Activated T-cell treated with anti-CD3 and anti-CD28 coated beads, Interleukin-2, amount 50 U/mL, for 24 hours (primary cell): Measurements from ENCODE around the gene CROT.
"Not testable (repeated sequence)": the region's sequence is repeated elsewhere in the genome, so short reads cannot be mapped to it uniquely, and the experiment has no call there.

Experiments used
- DNase-seq: peaks from one replicate; pipeline ENCODE4 v3.0.0-alpha.2; 2020
- H3K27ac Mint-ChIP-seq: 2 replicates; pipeline ENCODE4 v1.8.0; 2020; ENCODE audit warnings: mild to moderate bottlenecking, mixed read lengths
- H3K27me3 Mint-ChIP-seq: 2 replicates; pipeline ENCODE4 v1.8.0; 2020; ENCODE audit warnings: mixed read lengths
- H3K36me3 Mint-ChIP-seq: 2 replicates; pipeline ENCODE4 v1.8.0; 2020; ENCODE audit warnings: low read depth, mixed read lengths
- H3K4me1 Mint-ChIP-seq: 2 replicates; pipeline ENCODE4 v1.8.0; 2020; ENCODE audit warnings: low read depth, mixed read lengths
- H3K4me3 Mint-ChIP-seq: 2 replicates; pipeline ENCODE4 v1.8.0; 2020; ENCODE audit warnings: mild to moderate bottlenecking, moderate library complexity, mixed read lengths
- H3K9me3 Mint-ChIP-seq: 2 replicates; pipeline ENCODE4 v1.8.0; 2020; ENCODE audit warnings: mixed read lengths

CROT gene

GRCh38 chr7:87345166-87345927 is at the start of gene CROT:
Gene CROT, plus strand, starts transcription at chr7:87345664. Its CDS starts 3,405 bp downstream, at chr7:87349069.
- Mint-ChIP-seq H3K27me3 (no peaks in the 10 kb centered on the region), H3K4me3 (peak within 1 kb of the TSS; percentile 92), H3K9me3 (no peaks in the 10 kb centered on the region), H3K36me3 (peaks cover 45% of the 10 kb centered on the region), H3K27ac (peak within 1 kb of the TSS; percentile 89), H3K4me1 (peaks cover 43% of the 10 kb centered on the region)
- peak; percentile 96 for DNase-seq

- no peaks in the 10 kb centered on the region for H3K4me1 Mint-ChIP-seq
- peaks cover 10% of the 10 kb centered on the region for H3K9me3 Mint-ChIP-seq
- H3K36me3 Mint-ChIP-seq, result no peaks in the 10 kb centered on the region
Measured at GRCh38 chr7:87300756-87301155, 44.7 kb upstream of the CROT start.

GRCh38 chr7:87310790-87311419 is 34.6 kb upstream of the CROT start:
- Mint-ChIP-seq H3K27ac (no peak overlapping the region), H3K27me3 (peaks cover 11% of the 10 kb centered on the region), H3K4me3 (no peak overlapping the region), H3K36me3 (no peaks in the 10 kb centered on the region), H3K9me3 (no peaks in the 10 kb centered on the region), H3K4me1 (no peaks in the 10 kb centered on the region)
- DNase-seq, result no peak

More at GRCh38 chr7:87300756-87301155, 44.7 kb upstream of the CROT start:
- peaks cover 16% of the 10 kb centered on the region for H3K27me3 Mint-ChIP-seq
- H3K4me3 Mint-ChIP-seq, result no peak overlapping the region
- no peak overlapping the region for H3K27ac Mint-ChIP-seq
- no peak for DNase-seq

- peaks cover 3% of the 10 kb centered on the region for H3K27me3 Mint-ChIP-seq
- peak; percentile 57 for DNase-seq
- H3K9me3 Mint-ChIP-seq, result no peaks in the 10 kb centered on the region
- no peaks in the 10 kb centered on the region for H3K36me3 Mint-ChIP-seq
- H3K4me3 Mint-ChIP-seq, result no peak overlapping the region
- H3K4me1 Mint-ChIP-seq, result peaks cover 11% of the 10 kb centered on the region
- no peak overlapping the region for H3K27ac Mint-ChIP-seq
Measured at GRCh38 chr7:87312215-87312865, 33.1 kb upstream of the CROT start.

GRCh38 chr7:87316097-87316700 is 29.3 kb upstream of the CROT start:
- no peak for DNase-seq
- Mint-ChIP-seq H3K36me3 (no peaks in the 10 kb centered on the region), H3K9me3 (no peaks in the 10 kb centered on the region), H3K4me3 (no peak overlapping the region), H3K27me3 (peaks cover 3% of the 10 kb centered on the region), H3K4me1 (peaks cover 26% of the 10 kb centered on the region), H3K27ac (no peak overlapping the region)

- peaks cover 3% of the 10 kb centered on the region for H3K27me3 Mint-ChIP-seq
- H3K4me1 Mint-ChIP-seq, result peaks cover 26% of the 10 kb centered on the region
- H3K4me3 Mint-ChIP-seq, result no peak overlapping the region
- no peaks in the 10 kb centered on the region for H3K9me3 Mint-ChIP-seq
- H3K27ac Mint-ChIP-seq, result no peak overlapping the region
- DNase-seq, result no peak
- peaks cover 1% of the 10 kb centered on the region for H3K36me3 Mint-ChIP-seq
Measured at GRCh38 chr7:87316846-87317552, 28.5 kb upstream of the CROT start.

GRCh38 chr7:87317691-87318245 is 27.7 kb upstream of the CROT start:
- H3K4me3 Mint-ChIP-seq, result no peak overlapping the region
- H3K9me3 Mint-ChIP-seq, result no peaks in the 10 kb centered on the region
- H3K27me3 Mint-ChIP-seq, result peaks cover 3% of the 10 kb centered on the region
- H3K36me3 Mint-ChIP-seq, result peaks cover 1% of the 10 kb centered on the region
- H3K4me1 Mint-ChIP-seq, result peaks cover 26% of the 10 kb centered on the region
- no peak for DNase-seq
- no peak overlapping the region for H3K27ac Mint-ChIP-seq

- Mint-ChIP-seq H3K4me3 (no peak overlapping the region), H3K4me1 (peaks cover 26% of the 10 kb centered on the region), H3K36me3 (peaks cover 4% of the 10 kb centered on the region), H3K9me3 (no peaks in the 10 kb centered on the region), H3K27ac (no peak overlapping the region), H3K27me3 (no peaks in the 10 kb centered on the region)
- no peak for DNase-seq
Measured at GRCh38 chr7:87318741-87319140, 26.7 kb upstream of the CROT start.

GRCh38 chr7:87319154-87319581 is 26.3 kb upstream of the CROT start:
- not testable (repeated sequence) for H3K36me3 Mint-ChIP-seq, DNase-seq, H3K9me3 Mint-ChIP-seq, H3K27me3 Mint-ChIP-seq
- Mint-ChIP-seq H3K4me1 (peaks cover 26% of the 10 kb centered on the region), H3K27ac (peak overlapping the region; percentile 47), H3K4me3 (peak overlapping the region; percentile 29)

GRCh38 chr7:87322912-87323311 is 22.6 kb upstream of the CROT start:
- Mint-ChIP-seq H3K27ac (no peak overlapping the region), H3K4me3 (no peak overlapping the region), H3K27me3 (no peaks in the 10 kb centered on the region), H3K36me3 (peaks cover 32% of the 10 kb centered on the region), H3K4me1 (peaks cover 11% of the 10 kb centered on the region), H3K9me3 (peaks cover 13% of the 10 kb centered on the region)
- no peak for DNase-seq

GRCh38 chr7:87325576-87326370 is 19.7 kb upstream of the CROT start:
- Mint-ChIP-seq H3K36me3 (peaks cover 61% of the 10 kb centered on the region), H3K27ac (no peak overlapping the region), H3K9me3 (peaks cover 34% of the 10 kb centered on the region), H3K27me3 (no peaks in the 10 kb centered on the region), H3K4me3 (no peak overlapping the region), H3K4me1 (no peaks in the 10 kb centered on the region)
- DNase-seq, result no peak

- Mint-ChIP-seq H3K27ac (no peak overlapping the region), H3K9me3 (peaks cover 36% of the 10 kb centered on the region), H3K4me1 (no peaks in the 10 kb centered on the region), H3K36me3 (peaks cover 70% of the 10 kb centered on the region), H3K27me3 (no peaks in the 10 kb centered on the region), H3K4me3 (no peak overlapping the region)
- no peak for DNase-seq
Measured at GRCh38 chr7:87328281-87328680, 17.2 kb upstream of the CROT start.

- peaks cover 36% of the 10 kb centered on the region for H3K9me3 Mint-ChIP-seq
- H3K36me3 Mint-ChIP-seq, result peaks cover 70% of the 10 kb centered on the region
- DNase-seq, result no peak
- H3K27ac Mint-ChIP-seq, result no peak overlapping the region
- H3K4me1 Mint-ChIP-seq, result no peaks in the 10 kb centered on the region
- no peaks in the 10 kb centered on the region for H3K27me3 Mint-ChIP-seq
- no peak overlapping the region for H3K4me3 Mint-ChIP-seq
Measured at GRCh38 chr7:87330316-87330715, 15.1 kb upstream of the CROT start.
